K562 (cell line): ENCODE data around the gene TFF3.

Experiments used
- CBFB ChIP-seq: sonication (generic); formaldehyde crosslinking; IDR thresholded peaks from 2 replicates; pipeline ENCODE4 v1.4.0; 2020; ENCODE audit warnings: mild to moderate bottlenecking, missing genetic modification reagents
- CHD2 ChIP-seq: IDR thresholded peaks from 2 replicates; pipeline ENCODE4 v1.6.1; 2011; ENCODE audit warnings: low read depth, low read length
- ELF4 ChIP-seq: fragments of 450-650 bp; formaldehyde crosslinking; IDR thresholded peaks from 2 replicates; pipeline ENCODE4 v1.4.0; 2022; ENCODE audit warnings: missing genetic modification characterization
- JUNB ChIP-seq: fragments of 450-650 bp; formaldehyde crosslinking; conservative IDR thresholded peaks from 2 replicates; pipeline ENCODE4 v1.4.0; 2020; ENCODE audit warnings: mild to moderate bottlenecking
- POLR2A ChIP-seq: fragments of 450-650 bp; conservative IDR thresholded peaks from 2 replicates; pipeline ENCODE4 v1.6.1; 2016
- SP1 ChIP-seq: sonication (generic); formaldehyde crosslinking; IDR thresholded peaks from 2 replicates; pipeline ENCODE4 v1.8.1; 2022; ENCODE audit warnings: mild to moderate bottlenecking, missing genetic modification reagents
- ZNF121 ChIP-seq: sonication (generic); formaldehyde crosslinking; conservative IDR thresholded peaks from 2 replicates; pipeline ENCODE4 v1.8.0; 2022; ENCODE audit warnings: missing genetic modification reagents
- ZNF282 ChIP-seq: sonication (generic); formaldehyde crosslinking; IDR thresholded peaks from 2 replicates; pipeline ENCODE4 v1.8.1; 2023; ENCODE audit warnings: missing genetic modification reagents
- ZSCAN29 ChIP-seq: fragments of 450-650 bp; IDR thresholded peaks from 2 replicates; pipeline ENCODE4 v1.6.1; 2017
- TF ChIP-seq, protein P1 (sequence below), 2 experiments: fragments of 450-650 bp; formaldehyde crosslinking in 1 of 2; IDR thresholded peaks; 2 replicates each; pipeline versions ENCODE4 v1.4.0 to v1.6.1; 2014 to 2020; ENCODE audit warnings: mild to moderate bottlenecking in 2 of 2, borderline replicate concordance in 1 of 2, low read depth in 1 of 2

GRCh38 chr21:42330380-42331371 is 15.5 kb upstream of the TFF3 start:
- TF ChIP-seq JUNB (CRISPR knock-in tag) (no peak), SP1 (CRISPR knock-in tag) (no peak), ZNF121 (CRISPR knock-in tag) (no peak), ZNF282 (no peak), CBFB (CRISPR knock-in tag) (no peak), ZSCAN29 (no peak), CHD2 (no peak), ELF4 (no peak), POLR2A (no peak)
- TF ChIP-seq, protein P1, sequence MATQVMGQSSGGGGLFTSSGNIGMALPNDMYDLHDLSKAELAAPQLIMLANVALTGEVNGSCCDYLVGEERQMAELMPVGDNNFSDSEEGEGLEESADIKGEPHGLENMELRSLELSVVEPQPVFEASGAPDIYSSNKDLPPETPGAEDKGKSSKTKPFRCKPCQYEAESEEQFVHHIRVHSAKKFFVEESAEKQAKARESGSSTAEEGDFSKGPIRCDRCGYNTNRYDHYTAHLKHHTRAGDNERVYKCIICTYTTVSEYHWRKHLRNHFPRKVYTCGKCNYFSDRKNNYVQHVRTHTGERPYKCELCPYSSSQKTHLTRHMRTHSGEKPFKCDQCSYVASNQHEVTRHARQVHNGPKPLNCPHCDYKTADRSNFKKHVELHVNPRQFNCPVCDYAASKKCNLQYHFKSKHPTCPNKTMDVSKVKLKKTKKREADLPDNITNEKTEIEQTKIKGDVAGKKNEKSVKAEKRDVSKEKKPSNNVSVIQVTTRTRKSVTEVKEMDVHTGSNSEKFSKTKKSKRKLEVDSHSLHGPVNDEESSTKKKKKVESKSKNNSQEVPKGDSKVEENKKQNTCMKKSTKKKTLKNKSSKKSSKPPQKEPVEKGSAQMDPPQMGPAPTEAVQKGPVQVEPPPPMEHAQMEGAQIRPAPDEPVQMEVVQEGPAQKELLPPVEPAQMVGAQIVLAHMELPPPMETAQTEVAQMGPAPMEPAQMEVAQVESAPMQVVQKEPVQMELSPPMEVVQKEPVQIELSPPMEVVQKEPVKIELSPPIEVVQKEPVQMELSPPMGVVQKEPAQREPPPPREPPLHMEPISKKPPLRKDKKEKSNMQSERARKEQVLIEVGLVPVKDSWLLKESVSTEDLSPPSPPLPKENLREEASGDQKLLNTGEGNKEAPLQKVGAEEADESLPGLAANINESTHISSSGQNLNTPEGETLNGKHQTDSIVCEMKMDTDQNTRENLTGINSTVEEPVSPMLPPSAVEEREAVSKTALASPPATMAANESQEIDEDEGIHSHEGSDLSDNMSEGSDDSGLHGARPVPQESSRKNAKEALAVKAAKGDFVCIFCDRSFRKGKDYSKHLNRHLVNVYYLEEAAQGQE (IDR thresholded peaks at IDR 0.05; ENCODE audit: borderline replicate concordance): no peak
- TF ChIP-seq, protein P1 (CRISPR knock-in tag; IDR thresholded peaks at IDR 0.05; ENCODE audit: low read depth): no peak
